ENCODE measurements around the gene FOXF1. TPM values are rescaled to one million over a fixed set of nuclear protein-coding genes. Genes with fewer than 3 reads are reported as not detected.

FOXF1 gene
- total RNA-seq, 2 experiments from 2014 or later = not detected

DNA sequence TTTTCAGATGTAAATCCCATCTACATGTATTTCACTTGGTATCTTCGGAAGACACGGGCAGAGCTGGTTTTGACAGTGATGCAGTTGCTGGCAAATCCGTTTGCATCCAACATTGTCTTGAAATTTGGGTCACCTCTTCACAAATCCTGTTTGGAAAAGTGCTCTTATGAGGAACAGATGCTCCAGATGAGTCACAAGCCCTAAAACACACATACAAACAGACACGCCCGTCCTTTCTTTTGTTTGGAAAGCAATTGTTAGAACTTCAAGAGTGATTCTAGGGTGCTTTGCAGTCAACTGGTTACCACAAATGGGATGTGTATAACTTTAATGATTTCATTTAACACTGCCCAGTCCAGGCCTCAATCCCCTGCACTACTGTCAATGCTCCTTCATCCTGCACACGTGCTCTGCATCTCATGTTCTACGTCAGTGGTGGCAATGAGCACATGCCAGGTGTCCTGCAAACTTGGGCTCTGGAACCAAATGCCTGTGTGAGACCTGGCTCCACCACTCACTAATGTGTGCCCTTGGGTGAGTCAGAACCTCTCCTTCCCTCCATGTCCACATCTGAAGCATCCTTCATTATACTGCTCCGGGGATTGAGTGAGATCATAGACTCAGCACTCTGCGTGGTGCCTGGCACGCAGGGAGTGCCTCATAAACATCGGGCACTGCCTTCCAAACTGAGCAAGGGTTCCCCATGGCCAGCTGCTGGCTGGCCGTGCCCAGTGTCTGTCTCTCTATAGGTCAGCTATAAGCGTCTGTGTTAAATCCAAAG is 19.3 kb upstream of the FOXF1 start:
- H3K27ac Mint-ChIP-seq = no peak overlapping the region

DNA sequence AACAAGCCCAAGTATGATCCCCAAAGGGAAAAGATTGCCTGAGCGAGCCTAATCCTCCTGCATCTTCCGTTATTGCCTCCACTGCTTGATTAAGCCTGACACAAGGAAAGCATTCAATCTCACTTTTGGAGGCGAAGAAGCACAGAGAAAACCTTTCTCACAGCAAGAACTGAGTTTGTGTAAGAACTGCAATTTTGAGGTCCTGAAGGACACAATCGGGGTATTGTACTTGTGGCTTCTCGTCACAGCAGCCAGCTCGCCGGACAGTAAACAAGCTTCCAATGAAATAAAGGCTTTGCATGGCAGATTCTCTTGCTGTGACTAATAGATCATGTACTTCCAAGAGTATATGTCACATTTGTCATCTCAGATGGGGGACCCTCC is 18.7 kb upstream of the FOXF1 start:
- Histone ChIP-seq H3K36me3 (ENCODE audit: insufficient read depth, low read length) (no peaks in the 10 kb centered on the region), H3K27me3 (ENCODE audit: control insufficient read depth in 1 of 2, insufficient read depth in 2 of 2, low read length in 2 of 2) (peaks cover 29 to 61% of the 10 kb centered on the region in 2 experiments), H3K4me3 (ENCODE audit: low read length) (no peak overlapping the region), H3K27ac (ENCODE audit: low read depth in 1 of 2, low read length in 2 of 2) (no peak overlapping the region), H3K9me3 (ENCODE audit: control insufficient read depth in 1 of 2, insufficient read depth in 1 of 2, low read length in 2 of 2) (peaks cover 0 to 11% of the 10 kb centered on the region in 2 experiments), H3K4me1 (ENCODE audit: insufficient read depth, low read length) (no peaks in the 10 kb centered on the region)
- peaks cover 88% of the 10 kb centered on the region for H3K27me3 Mint-ChIP-seq
- POLR2A ChIA-PET = no interaction called here
- no peak for DNase-seq
- no peaks in the 10 kb centered on the region for H3K36me3 Mint-ChIP-seq (ENCODE audit: low read depth)
- H3K9me3 Mint-ChIP-seq = no peaks in the 10 kb centered on the region
- intact Hi-C loops (cut with DNase I, micrococcal nuclease) = no loop called here
- no peaks in the 10 kb centered on the region for H3K4me1 Mint-ChIP-seq (ENCODE audit: low read depth)
- TF ChIP-seq, protein P1, sequence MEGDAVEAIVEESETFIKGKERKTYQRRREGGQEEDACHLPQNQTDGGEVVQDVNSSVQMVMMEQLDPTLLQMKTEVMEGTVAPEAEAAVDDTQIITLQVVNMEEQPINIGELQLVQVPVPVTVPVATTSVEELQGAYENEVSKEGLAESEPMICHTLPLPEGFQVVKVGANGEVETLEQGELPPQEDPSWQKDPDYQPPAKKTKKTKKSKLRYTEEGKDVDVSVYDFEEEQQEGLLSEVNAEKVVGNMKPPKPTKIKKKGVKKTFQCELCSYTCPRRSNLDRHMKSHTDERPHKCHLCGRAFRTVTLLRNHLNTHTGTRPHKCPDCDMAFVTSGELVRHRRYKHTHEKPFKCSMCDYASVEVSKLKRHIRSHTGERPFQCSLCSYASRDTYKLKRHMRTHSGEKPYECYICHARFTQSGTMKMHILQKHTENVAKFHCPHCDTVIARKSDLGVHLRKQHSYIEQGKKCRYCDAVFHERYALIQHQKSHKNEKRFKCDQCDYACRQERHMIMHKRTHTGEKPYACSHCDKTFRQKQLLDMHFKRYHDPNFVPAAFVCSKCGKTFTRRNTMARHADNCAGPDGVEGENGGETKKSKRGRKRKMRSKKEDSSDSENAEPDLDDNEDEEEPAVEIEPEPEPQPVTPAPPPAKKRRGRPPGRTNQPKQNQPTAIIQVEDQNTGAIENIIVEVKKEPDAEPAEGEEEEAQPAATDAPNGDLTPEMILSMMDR (IDR thresholded peaks at IDR 0.05) = no peak
- ATAC-seq (ENCODE audit: poor library complexity) = no peak
- H3K4me3 Mint-ChIP-seq = no peak overlapping the region
- CTCF ChIA-PET = no interaction called here
- no peak overlapping the region for H3K27ac Mint-ChIP-seq

More for the DNA sequence above, 19.3 kb upstream of the FOXF1 start:
- H3K27me3 Mint-ChIP-seq = peaks cover 88% of the 10 kb centered on the region
- no peaks in the 10 kb centered on the region for H3K4me1 Mint-ChIP-seq (ENCODE audit: low read depth)
- H3K9me3 ChIP-seq (ENCODE audit: control insufficient read depth in 1 of 2, insufficient read depth in 1 of 2, low read length in 2 of 2) = peaks cover 0 to 11% of the 10 kb centered on the region in 2 experiments
- H3K4me1 ChIP-seq (ENCODE audit: insufficient read depth, low read length) = no peaks in the 10 kb centered on the region
- intact Hi-C loops (cut with DNase I, micrococcal nuclease) = no loop called here
- no peaks in the 10 kb centered on the region for H3K9me3 Mint-ChIP-seq
- no peak overlapping the region for H3K4me3 Mint-ChIP-seq
- CTCF ChIA-PET = no interaction called here
- H3K36me3 Mint-ChIP-seq (ENCODE audit: low read depth) = no peaks in the 10 kb centered on the region
- H3K4me3 ChIP-seq (ENCODE audit: low read length) = no peak overlapping the region
- POLR2A ChIA-PET = no interaction called here
- DNase-seq (no peak), ATAC-seq (ENCODE audit: poor library complexity) (no peak)
- no peaks in the 10 kb centered on the region for H3K36me3 ChIP-seq (ENCODE audit: insufficient read depth, low read length)
- TF ChIP-seq, protein P1 (IDR thresholded peaks at IDR 0.05) = no peak
- no peak overlapping the region for H3K27ac ChIP-seq (ENCODE audit: low read depth in 1 of 2, low read length in 2 of 2)
- peaks cover 29 to 55% of the 10 kb centered on the region in 2 experiments for H3K27me3 ChIP-seq (ENCODE audit: control insufficient read depth in 1 of 2, insufficient read depth in 2 of 2, low read length in 2 of 2)

DNA sequence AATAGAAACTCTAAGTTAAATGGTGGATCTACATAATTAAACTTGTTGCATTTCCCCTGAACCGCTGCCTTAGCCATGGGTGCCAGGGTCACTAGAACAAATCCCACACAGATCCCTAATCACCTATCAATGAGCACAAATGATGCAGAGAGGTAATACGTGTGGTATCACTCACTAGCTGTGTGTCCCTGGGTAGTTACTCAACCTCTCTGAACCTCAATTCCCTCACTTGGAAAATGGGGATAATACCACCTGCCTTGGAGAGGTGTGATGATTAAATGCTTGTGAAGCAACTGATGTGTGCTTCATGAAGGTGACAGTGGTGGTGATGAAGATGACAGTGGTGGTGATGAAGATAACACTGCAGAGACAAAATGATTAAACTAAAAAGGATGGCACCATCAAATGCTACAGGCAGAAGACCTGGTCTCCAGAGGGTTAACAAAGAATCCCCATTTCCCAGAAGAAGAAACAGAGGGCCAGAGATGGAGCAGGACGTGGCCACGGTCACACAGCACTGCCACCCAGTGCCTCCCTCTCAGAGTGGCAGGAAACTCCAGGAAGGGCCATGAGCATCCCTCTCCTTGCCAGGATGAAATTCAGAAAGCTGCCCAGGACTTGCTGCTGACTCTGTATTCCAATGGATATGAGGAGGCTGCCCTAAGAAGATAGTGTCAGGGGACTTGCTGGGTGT is 17.9 kb upstream of the FOXF1 start:
- intact Hi-C loops (cut with DNase I, micrococcal nuclease) = no loop called here
- CTCF ChIA-PET = no interaction called here

More for the DNA sequence above, 17.9 kb upstream of the FOXF1 start:
- no peak for DNase-seq
- Histone ChIP-seq H3K4me1 (ENCODE audit: insufficient read depth, low read length) (no peaks in the 10 kb centered on the region), H3K4me3 (ENCODE audit: low read length) (no peak overlapping the region), H3K9me3 (ENCODE audit: control insufficient read depth in 1 of 2, insufficient read depth in 1 of 2, low read length in 2 of 2) (peaks cover 0 to 11% of the 10 kb centered on the region in 2 experiments), H3K27ac (ENCODE audit: low read depth in 1 of 2, low read length in 2 of 2) (no peak overlapping the region), H3K36me3 (ENCODE audit: insufficient read depth, low read length) (no peaks in the 10 kb centered on the region), H3K27me3 (ENCODE audit: control insufficient read depth in 1 of 2, insufficient read depth in 2 of 2, low read length in 2 of 2) (peaks cover 34 to 64% of the 10 kb centered on the region in 2 experiments)
- no peak for ATAC-seq (ENCODE audit: poor library complexity)
- no peak overlapping the region for H3K4me3 Mint-ChIP-seq
- H3K27me3 Mint-ChIP-seq = peaks cover 88% of the 10 kb centered on the region
- H3K4me1 Mint-ChIP-seq (ENCODE audit: low read depth) = no peaks in the 10 kb centered on the region
- TF ChIP-seq, protein P1 (IDR thresholded peaks at IDR 0.05) = no peak
- POLR2A ChIA-PET = no interaction called here
- H3K27ac Mint-ChIP-seq = no peak overlapping the region
- no peaks in the 10 kb centered on the region for H3K9me3 Mint-ChIP-seq
- no peaks in the 10 kb centered on the region for H3K36me3 Mint-ChIP-seq (ENCODE audit: low read depth)

All from CD4-positive, alpha-beta T cell (primary cell).